Keratinocyte (primary cell): ENCODE results near the gene ZSCAN9. TPM values are rescaled to one million over a fixed set of nuclear protein-coding genes. Genes with fewer than 3 reads are reported as not detected.

Source experiments
- DNase-seq: peaks from one replicate; pipeline ENCODE4 v3.0.0-alpha.2; 2011; ENCODE audit warnings: low read depth, missing footprints, low spot score
- FAIRE-seq: peaks from 2 replicates; lab custom pipeline; 2011; peaks lifted over from hg19 to GRCh38; lab: Jason Lieb, UNC
- H2AFZ ChIP-seq: 2 replicates; pipeline ENCODE4 v1.6.0; 2012; ENCODE audit warnings: low read length, control low read depth, inconsistent platforms; ENCODE audit not compliant: control insufficient read depth
- H3K27ac ChIP-seq: 2 replicates; pipeline ENCODE4 v1.5.1; 2011; ENCODE audit warnings: low read length; ENCODE audit not compliant: control insufficient read depth, insufficient read depth
- H3K27me3 ChIP-seq: 3 replicates; pipeline ENCODE4 v1.6.0; 2011; ENCODE audit warnings: low read length; ENCODE audit not compliant: control insufficient read depth, insufficient read depth; ENCODE audit errors: extremely low read depth
- H3K36me3 ChIP-seq, 2 experiments: 2 replicates in 1 of 2; 3 replicates in 1 of 2; pipeline ENCODE4 v1.5.1; 2011; ENCODE audit warnings: low read length in 2 of 2, mild to moderate bottlenecking in 1 of 2; ENCODE audit not compliant: control insufficient read depth in 2 of 2, insufficient read depth in 2 of 2; ENCODE audit errors: extremely low read depth in 1 of 2
- H3K4me1 ChIP-seq: 3 replicates; pipeline ENCODE4 v1.5.1; 2011; ENCODE audit warnings: low read length; ENCODE audit not compliant: control insufficient read depth, insufficient read depth; ENCODE audit errors: extremely low read depth
- H3K4me2 ChIP-seq: 3 replicates; pipeline ENCODE4 v1.6.0; 2011; ENCODE audit warnings: low read depth, low read length; ENCODE audit not compliant: control insufficient read depth, insufficient read depth; ENCODE audit errors: extremely low read depth
- H3K4me3 ChIP-seq, 3 experiments: fragments of 200-600 bp in 1 of 3; sonication (generic) in 1 of 3; 2 replicates in 2 of 3; 3 replicates in 1 of 3; pipeline ENCODE4 v1.5.1; 2011 to 2016; ENCODE audit warnings: low read length in 3 of 3, mild to moderate bottlenecking in 3 of 3, control low read depth in 2 of 3, inconsistent platforms in 1 of 3, low read depth in 1 of 3, mixed read lengths in 1 of 3, mixed run types in 1 of 3, moderate library complexity in 1 of 3; ENCODE audit not compliant: control insufficient read depth in 2 of 3, insufficient read depth in 2 of 3; ENCODE audit errors: extremely low read depth in 1 of 3
- H3K79me2 ChIP-seq: 2 replicates; pipeline ENCODE4 v1.6.0; 2012; ENCODE audit warnings: low read length; ENCODE audit not compliant: control insufficient read depth, insufficient read depth
- H3K9ac ChIP-seq: 3 replicates; pipeline ENCODE4 v1.6.0; 2011; ENCODE audit warnings: low read length; ENCODE audit not compliant: control insufficient read depth, insufficient read depth; ENCODE audit errors: extremely low read depth
- H3K9me1 ChIP-seq: 3 replicates; pipeline ENCODE4 v1.6.0; 2011; ENCODE audit warnings: low read length; ENCODE audit not compliant: control insufficient read depth, insufficient read depth; ENCODE audit errors: extremely low read depth
- H3K9me3 ChIP-seq: 2 replicates; pipeline ENCODE4 v1.5.1; 2012; ENCODE audit warnings: low read depth, low read length; ENCODE audit not compliant: control insufficient read depth
- H4K20me1 ChIP-seq: 3 replicates; pipeline ENCODE4 v1.6.0; 2011; ENCODE audit warnings: low read length; ENCODE audit not compliant: control insufficient read depth, insufficient read depth; ENCODE audit errors: extremely low read depth
- EZH2 ChIP-seq: IDR thresholded peaks from one replicate; pipeline ENCODE4 v1.6.1; 2012; ENCODE audit warnings: inconsistent platforms, mild to moderate bottlenecking, low read length, moderate library complexity
- dilution Hi-C: fragments of 300-500 bp; cut with MboI; formaldehyde crosslinking; loops from one replicate; pipeline ENCODE4 v1.7.0; 2020; ENCODE audit warnings: low sequenced_read_pairs; ENCODE audit not compliant: extremely low pct_ligation_motif_present
- polyA plus RNA-seq, 5 experiments: library from polyadenylated mRNA; depleted of rRNA in 3 of 5; stranded (reverse) in 3 of 5; stranded (forward) in 1 of 5; unstranded in 1 of 5; fragments of >200 nt; gene quantifications; 1 replicate in 1 of 5; 2 replicates in 3 of 5; 3 replicates in 1 of 5; pipeline versions ENCODE4 v1.2.1 to v1.2.3, GENCODE V29; 2011 to 2012; ENCODE audit warnings: missing spikeins in 2 of 5, low read depth in 1 of 5, low replicate concordance in 1 of 5
- TF ChIP-seq, protein P1 (sequence below), 3 experiments: IDR thresholded peaks in 1 of 3; conservative IDR thresholded peaks in 1 of 3; optimal IDR thresholded peaks in 1 of 3; 2 replicates in 2 of 3; 3 replicates in 1 of 3; pipeline versions ENCODE3 to v1.5.1; 2011; ENCODE audit warnings: low read length in 3 of 3, mild to moderate bottlenecking in 3 of 3, moderate library complexity in 2 of 3, control low read depth in 1 of 3, inconsistent platforms in 1 of 3; ENCODE audit not compliant: insufficient read depth in 2 of 3; ENCODE audit errors: extremely low read depth in 1 of 3

Gene ZSCAN9
- polyA plus RNA-seq, 1 donor (not counting 4 experiments of a cell fraction or from before 2014, with no cell fraction given) = 12.0 TPM

DNA sequence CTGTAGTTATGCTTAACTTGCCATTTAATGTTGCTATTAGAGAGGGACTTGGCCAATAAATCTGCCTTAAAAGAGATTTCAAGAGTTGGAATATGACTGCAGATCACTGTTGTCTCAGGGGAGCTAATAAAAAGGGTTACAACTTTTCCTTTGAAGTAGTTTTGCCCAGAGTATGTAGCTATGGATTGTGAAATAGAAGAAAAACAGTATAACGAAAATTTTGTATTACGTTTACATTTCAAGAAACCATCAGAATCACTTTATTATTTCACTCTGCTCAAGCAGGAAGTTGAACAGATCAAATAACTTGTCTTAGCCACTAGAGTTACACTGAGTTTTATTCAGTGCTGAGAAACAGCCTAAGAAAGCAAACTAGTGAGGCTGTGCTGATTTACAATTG is 38.8 kb downstream of the ZSCAN9 start:
- H3K4me3 ChIP-seq = no peak overlapping the region
- H3K79me2 ChIP-seq = peaks cover 6% of the 10 kb centered on the region
- peaks cover 5% of the 10 kb centered on the region for H3K27me3 ChIP-seq
- dilution Hi-C loops = no loop called here
- H3K4me1 ChIP-seq = peaks cover 8% of the 10 kb centered on the region
- H3K36me3 ChIP-seq = no peaks in the 10 kb centered on the region
- H3K9me3 ChIP-seq = peaks cover 4% of the 10 kb centered on the region
- DNase-seq = no peak
- TF ChIP-seq, protein P1, sequence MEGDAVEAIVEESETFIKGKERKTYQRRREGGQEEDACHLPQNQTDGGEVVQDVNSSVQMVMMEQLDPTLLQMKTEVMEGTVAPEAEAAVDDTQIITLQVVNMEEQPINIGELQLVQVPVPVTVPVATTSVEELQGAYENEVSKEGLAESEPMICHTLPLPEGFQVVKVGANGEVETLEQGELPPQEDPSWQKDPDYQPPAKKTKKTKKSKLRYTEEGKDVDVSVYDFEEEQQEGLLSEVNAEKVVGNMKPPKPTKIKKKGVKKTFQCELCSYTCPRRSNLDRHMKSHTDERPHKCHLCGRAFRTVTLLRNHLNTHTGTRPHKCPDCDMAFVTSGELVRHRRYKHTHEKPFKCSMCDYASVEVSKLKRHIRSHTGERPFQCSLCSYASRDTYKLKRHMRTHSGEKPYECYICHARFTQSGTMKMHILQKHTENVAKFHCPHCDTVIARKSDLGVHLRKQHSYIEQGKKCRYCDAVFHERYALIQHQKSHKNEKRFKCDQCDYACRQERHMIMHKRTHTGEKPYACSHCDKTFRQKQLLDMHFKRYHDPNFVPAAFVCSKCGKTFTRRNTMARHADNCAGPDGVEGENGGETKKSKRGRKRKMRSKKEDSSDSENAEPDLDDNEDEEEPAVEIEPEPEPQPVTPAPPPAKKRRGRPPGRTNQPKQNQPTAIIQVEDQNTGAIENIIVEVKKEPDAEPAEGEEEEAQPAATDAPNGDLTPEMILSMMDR (optimal IDR thresholded peaks at IDR 0.05 in 1 of 3, IDR thresholded peaks at IDR 0.05 in 1 of 3, conservative IDR thresholded peaks at IDR 0.05 in 1 of 3; ENCODE audit: extremely low read depth in 1 of 3, insufficient read depth in 2 of 3, low read length in 3 of 3) = no peak
- TF ChIP-seq EZH2 = no peak
- H2AFZ ChIP-seq = no peak overlapping the region
- H4K20me1 ChIP-seq = no peaks in the 10 kb centered on the region
- H3K9ac ChIP-seq = no peak overlapping the region
- no peak overlapping the region for H3K4me2 ChIP-seq
- no peak for FAIRE-seq
- H3K9me1 ChIP-seq = no peaks in the 10 kb centered on the region
- H3K27ac ChIP-seq = no peak overlapping the region

DNA sequence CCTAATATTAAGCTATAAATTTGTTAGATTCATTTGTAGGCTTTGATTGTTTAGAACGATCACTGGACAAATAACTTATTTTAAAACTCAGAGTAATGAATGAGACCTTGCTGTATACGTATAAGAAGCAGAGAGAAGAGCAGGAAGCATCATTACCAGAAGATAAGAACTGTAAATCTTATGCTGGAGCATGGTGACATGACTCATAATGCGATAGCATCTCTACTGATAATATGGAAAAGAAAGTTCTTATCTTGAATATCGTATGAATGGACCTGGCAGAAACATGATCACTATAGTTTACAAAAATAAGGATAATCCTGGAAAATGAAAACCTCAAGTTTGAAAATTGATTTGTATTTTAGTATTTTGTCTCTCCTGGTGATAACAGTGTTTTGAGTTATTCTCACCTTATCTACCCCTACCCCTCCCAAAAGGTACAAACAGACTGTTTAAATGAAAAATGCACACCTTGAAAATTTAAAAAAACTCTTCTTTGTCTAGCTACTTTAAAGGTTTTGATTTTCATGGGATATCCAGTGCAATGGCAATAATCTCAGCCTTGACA is 39.8 kb downstream of the ZSCAN9 start:
- H3K4me3 ChIP-seq = no peak overlapping the region
- no peaks in the 10 kb centered on the region for H3K9me3 ChIP-seq
- H3K27me3 ChIP-seq = no peaks in the 10 kb centered on the region
- no peak overlapping the region for H3K9ac ChIP-seq
- no peaks in the 10 kb centered on the region for H3K9me1 ChIP-seq
- no peak for FAIRE-seq
- no peak overlapping the region for H2AFZ ChIP-seq
- peaks cover 6% of the 10 kb centered on the region for H3K79me2 ChIP-seq
- no peaks in the 10 kb centered on the region for H4K20me1 ChIP-seq
- H3K36me3 ChIP-seq = no peaks in the 10 kb centered on the region
- dilution Hi-C loops = no loop called here
- no peak for DNase-seq
- TF ChIP-seq, protein P1 (optimal IDR thresholded peaks at IDR 0.05 in 1 of 3, IDR thresholded peaks at IDR 0.05 in 1 of 3, conservative IDR thresholded peaks at IDR 0.05 in 1 of 3; ENCODE audit: extremely low read depth in 1 of 3, insufficient read depth in 2 of 3, low read length in 3 of 3) = no peak
- TF ChIP-seq EZH2 = no peak
- no peak overlapping the region for H3K4me2 ChIP-seq
- no peak overlapping the region for H3K27ac ChIP-seq
- peaks cover 9% of the 10 kb centered on the region for H3K4me1 ChIP-seq
